Duodenal mucosa (tissue), 2 donors: ENCODE data around the gene KCNK3.
"Not testable (repeated sequence)": the region's sequence is repeated elsewhere in the genome, so short reads cannot be mapped to it uniquely, and the experiment has no call there.

Source experiments
- H3K27ac ChIP-seq: one replicate; pipeline ENCODE4 v1.7.0; 2013; ENCODE audit warnings: low read depth, low read length
- H3K27me3 ChIP-seq, 2 donors: one replicate each; pipeline ENCODE4 v1.7.0; 2013; ENCODE audit warnings: low read length in 2 of 2, control low read depth in 1 of 2; ENCODE audit not compliant: insufficient read depth in 2 of 2, control insufficient read depth in 1 of 2
- H3K36me3 ChIP-seq, 2 donors: one replicate each; pipeline ENCODE4 v1.7.0; 2013; ENCODE audit warnings: low read length in 2 of 2, control low read depth in 1 of 2; ENCODE audit not compliant: insufficient read depth in 2 of 2, control insufficient read depth in 1 of 2
- H3K4me1 ChIP-seq, 2 donors: one replicate each; pipeline ENCODE4 v1.7.0; 2013; ENCODE audit warnings: low read length in 2 of 2, control low read depth in 1 of 2; ENCODE audit not compliant: insufficient read depth in 2 of 2, control insufficient read depth in 1 of 2
- H3K4me3 ChIP-seq, 2 donors: one replicate each; pipeline ENCODE4 v1.7.0; 2013; ENCODE audit warnings: low read length in 2 of 2, low read depth in 1 of 2
- H3K9ac ChIP-seq, 2 donors: one replicate each; pipeline ENCODE4 v1.7.0; 2013; ENCODE audit warnings: low read length in 2 of 2, low read depth in 1 of 2
- H3K9me3 ChIP-seq, 2 donors: one replicate each; pipeline ENCODE4 v1.7.0; 2013; ENCODE audit warnings: low read length in 2 of 2, control low read depth in 1 of 2; ENCODE audit not compliant: control insufficient read depth in 1 of 2

KCNK3 gene

GRCh38 chr2:26665296-26665695, 27.2 kb upstream of the KCNK3 start:
- not testable (repeated sequence) for H3K27ac ChIP-seq, H3K4me1 ChIP-seq, H3K9ac ChIP-seq

DNA sequence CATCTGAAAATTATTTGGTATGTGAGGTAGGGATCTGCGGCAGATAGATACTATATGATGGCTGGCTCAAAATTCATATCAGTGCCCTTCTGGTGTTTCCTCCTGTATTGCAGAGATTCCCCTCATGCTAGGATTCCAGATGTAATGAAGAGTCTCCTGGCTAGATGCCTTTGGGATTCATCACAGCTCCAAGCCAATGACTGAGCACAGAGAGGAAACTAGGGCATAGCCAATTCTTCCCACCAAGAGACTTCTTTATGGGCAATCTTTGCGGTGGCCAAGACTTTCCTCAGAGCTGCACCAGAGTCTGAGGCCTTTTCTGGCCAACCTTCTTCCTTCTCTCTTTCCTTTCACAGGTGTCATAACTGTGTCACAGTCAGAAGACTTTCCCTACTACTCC, 25.9 kb upstream of the KCNK3 start:
- H3K27me3 ChIP-seq, result peaks cover 0 to 8% of the 10 kb centered on the region in 2 donors

More at GRCh38 chr2:26665296-26665695, 27.2 kb upstream of the KCNK3 start:
- H3K9me3 ChIP-seq, H3K36me3 ChIP-seq, H3K27me3 ChIP-seq, H3K4me3 ChIP-seq: not testable (repeated sequence)

DNA sequence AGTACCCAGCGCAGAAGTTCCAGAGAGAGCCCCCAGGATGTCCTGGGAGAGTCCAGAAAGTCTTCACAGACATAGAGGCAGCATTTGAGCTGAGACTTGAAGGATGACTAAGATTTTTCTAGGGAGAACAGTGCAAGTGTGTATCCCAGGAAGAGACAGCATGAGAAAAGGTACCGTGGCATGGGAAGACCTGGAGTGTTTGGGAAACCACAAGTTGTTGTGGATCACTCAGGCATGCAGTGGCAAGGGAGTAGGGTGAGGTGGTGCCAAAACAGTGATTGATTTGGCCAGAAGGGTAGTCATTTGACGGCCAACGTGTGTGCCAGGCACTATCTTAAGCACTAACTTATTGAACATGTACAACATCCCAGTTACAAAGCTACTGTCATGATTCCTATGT, 24.5 kb upstream of the KCNK3 start:
- Histone ChIP-seq H3K4me1 (no peaks in the 10 kb centered on the region), H3K4me3 (no peak overlapping the region), H3K9ac (no peak overlapping the region), H3K36me3 (no peaks in the 10 kb centered on the region), H3K9me3 (no peaks in the 10 kb centered on the region), H3K27me3 (peaks cover 0 to 8% of the 10 kb centered on the region in 2 donors), H3K27ac (no peak overlapping the region)

More for the DNA sequence above, 25.9 kb upstream of the KCNK3 start:
- Histone ChIP-seq H3K27ac (no peak overlapping the region), H3K4me3 (no peak overlapping the region), H3K9ac (no peak overlapping the region), H3K4me1 (no peaks in the 10 kb centered on the region), H3K9me3 (no peaks in the 10 kb centered on the region), H3K36me3 (no peaks in the 10 kb centered on the region)

DNA sequence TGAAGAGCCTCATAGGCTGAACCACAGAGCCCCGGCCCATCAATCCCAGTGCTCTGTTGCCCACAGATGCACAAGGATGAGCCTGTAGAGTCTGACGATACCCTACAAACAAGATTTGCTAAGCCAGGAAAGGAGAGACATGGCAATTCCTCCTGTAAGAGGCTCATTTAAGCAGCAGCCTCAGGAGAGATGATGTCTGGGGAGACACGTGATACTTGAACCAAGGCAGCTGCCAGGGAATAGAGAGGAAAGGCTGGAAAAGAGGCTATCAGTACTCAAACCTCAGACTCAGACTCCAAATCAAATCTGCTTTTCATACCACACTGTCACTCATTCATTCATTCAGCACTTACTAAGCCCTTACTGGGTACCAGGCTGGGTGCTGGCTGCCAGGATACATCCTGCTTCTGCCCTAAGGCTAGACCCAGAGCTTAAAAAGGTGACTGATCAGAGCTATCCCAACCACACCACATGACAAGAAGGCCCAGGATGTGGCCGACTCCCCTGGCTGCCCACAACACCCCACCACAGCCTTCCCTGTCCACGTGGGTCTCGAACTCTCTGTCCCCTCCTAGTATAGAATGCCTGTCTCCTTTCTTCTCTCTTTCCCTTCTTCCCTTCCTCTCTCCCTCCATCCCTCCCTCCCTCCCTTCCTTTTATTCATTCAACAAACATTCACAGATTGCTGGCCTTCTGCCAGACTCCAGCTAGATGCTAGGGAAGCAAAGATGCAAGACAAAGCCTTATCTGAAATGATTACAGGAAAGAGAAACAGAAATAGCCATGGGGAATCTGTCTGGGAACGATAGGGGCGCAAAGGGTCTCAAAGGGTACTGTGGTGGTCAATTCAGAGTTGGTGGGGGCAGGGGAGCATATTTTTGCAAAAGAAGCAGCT, 23.4 kb upstream of the KCNK3 start:
- H3K4me1 ChIP-seq, result no peaks in the 10 kb centered on the region
- no peak overlapping the region for H3K27ac ChIP-seq
- H3K36me3 ChIP-seq, result no peaks in the 10 kb centered on the region
- H3K9ac ChIP-seq, result no peak overlapping the region
- no peak overlapping the region for H3K4me3 ChIP-seq
- no peaks in the 10 kb centered on the region for H3K9me3 ChIP-seq
- H3K27me3 ChIP-seq, result peaks cover 0 to 8% of the 10 kb centered on the region in 2 donors

- H3K4me3 ChIP-seq, result no peak overlapping the region
- no peaks in the 10 kb centered on the region for H3K9me3 ChIP-seq
- no peak overlapping the region for H3K27ac ChIP-seq
- no peaks in the 10 kb centered on the region for H3K4me1 ChIP-seq
- H3K9ac ChIP-seq, result no peak overlapping the region
- no peaks in the 10 kb centered on the region for H3K36me3 ChIP-seq
- peaks cover 0 to 8% of the 10 kb centered on the region in 2 donors for H3K27me3 ChIP-seq
These were observed 22.4 kb upstream of the KCNK3 start for GRCh38 chr2:26670171-26670570.

GRCh38 chr2:26670931-26671460, 21.5 kb upstream of the KCNK3 start:
- H3K27me3 ChIP-seq, result peaks cover 0 to 8% of the 10 kb centered on the region in 2 donors

GRCh38 chr2:26671691-26672090, 20.8 kb upstream of the KCNK3 start:
- Histone ChIP-seq H3K36me3 (no peaks in the 10 kb centered on the region), H3K27ac (no peak overlapping the region), H3K9me3 (no peaks in the 10 kb centered on the region), H3K9ac (no peak overlapping the region), H3K27me3 (peaks cover 0 to 8% of the 10 kb centered on the region in 2 donors), H3K4me3 (no peak overlapping the region), H3K4me1 (no peaks in the 10 kb centered on the region)

More at GRCh38 chr2:26670931-26671460, 21.5 kb upstream of the KCNK3 start:
- Histone ChIP-seq H3K9ac (no peak overlapping the region), H3K27ac (no peak overlapping the region), H3K4me3 (no peak overlapping the region), H3K36me3 (no peaks in the 10 kb centered on the region), H3K9me3 (no peaks in the 10 kb centered on the region), H3K4me1 (no peaks in the 10 kb centered on the region)

GRCh38 chr2:26672112-26672817, 20.3 kb upstream of the KCNK3 start:
- peaks cover 0 to 8% of the 10 kb centered on the region in 2 donors for H3K27me3 ChIP-seq

DNA sequence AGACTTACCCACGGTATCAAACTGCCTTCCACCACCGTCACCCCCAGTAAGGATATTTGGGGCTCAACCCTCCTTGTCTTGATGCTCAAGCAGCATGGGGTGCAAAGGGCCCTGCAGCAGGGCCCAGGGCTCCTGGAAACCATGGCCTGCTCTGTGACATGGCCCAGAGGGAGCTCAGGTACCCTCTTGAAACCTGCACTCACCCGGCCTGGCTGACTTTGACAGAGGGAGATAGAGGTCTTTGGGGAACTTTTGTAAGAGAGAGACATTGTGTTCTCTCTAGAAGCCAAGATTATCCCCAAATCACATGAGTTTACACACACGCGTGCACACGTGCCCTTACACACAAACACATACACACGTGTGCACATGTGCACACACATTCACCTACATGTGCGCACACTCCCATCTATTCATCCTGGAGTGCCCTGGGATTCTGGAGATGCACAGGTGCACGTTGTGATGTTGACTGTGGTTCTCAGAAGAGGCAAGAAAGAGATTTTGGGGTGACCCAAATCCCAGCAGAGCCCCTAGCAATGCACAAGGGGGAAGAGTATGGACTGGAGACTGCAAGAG, 19.6 kb upstream of the KCNK3 start:
- Histone ChIP-seq H3K4me1 (no peaks in the 10 kb centered on the region), H3K4me3 (no peak overlapping the region), H3K27me3 (peaks cover 0 to 8% of the 10 kb centered on the region in 2 donors), H3K27ac (no peak overlapping the region), H3K9ac (no peak overlapping the region), H3K36me3 (no peaks in the 10 kb centered on the region), H3K9me3 (no peaks in the 10 kb centered on the region)

More at GRCh38 chr2:26672112-26672817, 20.3 kb upstream of the KCNK3 start:
- Histone ChIP-seq H3K9me3 (no peaks in the 10 kb centered on the region), H3K36me3 (no peaks in the 10 kb centered on the region), H3K27ac (no peak overlapping the region), H3K4me3 (no peak overlapping the region), H3K9ac (no peak overlapping the region), H3K4me1 (no peaks in the 10 kb centered on the region)
